Kidney epithelial cell (primary cell): ENCODE data around the gene RIPK1. TPM values are rescaled to one million over a fixed set of nuclear protein-coding genes. Genes with fewer than 3 reads are reported as not detected.

Experiments used
- DNase-seq: peaks from one replicate; pipeline ENCODE4 v3.0.0-alpha.2; 2010; ENCODE audit warnings: low read depth
- H3K27me3 ChIP-seq: 2 replicates; pipeline ENCODE4 v1.6.0; 2011; ENCODE audit warnings: low read length; ENCODE audit not compliant: control insufficient read depth, insufficient read depth
- H3K36me3 ChIP-seq: 2 replicates; pipeline ENCODE4 v1.5.1; 2011; ENCODE audit warnings: low read length; ENCODE audit not compliant: control insufficient read depth, insufficient read depth
- H3K4me3 ChIP-seq: 2 replicates; pipeline ENCODE4 v1.5.1; 2011; ENCODE audit warnings: low read depth, mild to moderate bottlenecking, control low read depth, low read length
- CTCF ChIP-seq: IDR thresholded peaks from 2 replicates; pipeline ENCODE4 v1.5.1; 2011; ENCODE audit warnings: mild to moderate bottlenecking, moderate library complexity, low read length, control low read depth, inconsistent platforms; ENCODE audit not compliant: insufficient read depth, poor library complexity, severe bottlenecking
- total RNA-seq: library from RNA; depleted of rRNA; stranded (reverse); fragments of >200 nt; gene quantifications from 2 replicates; pipeline ENCODE4 v1.2.3, GENCODE V29; 2015

RIPK1 gene
- total RNA-seq, 1 donor from 2014 or later = 22.6 TPM

- no peak for TF ChIP-seq CTCF
- no peak for DNase-seq
- Histone ChIP-seq H3K36me3 (no peaks in the 10 kb centered on the region), H3K27me3 (no peaks in the 10 kb centered on the region), H3K4me3 (no peak overlapping the region)
Measured at GRCh38 chr6:3086282-3086946, 18.1 kb downstream of the RIPK1 start.

- Histone ChIP-seq H3K36me3 (no peaks in the 10 kb centered on the region), H3K27me3 (no peaks in the 10 kb centered on the region), H3K4me3 (no peak overlapping the region)
- DNase-seq = no peak
- no peak for TF ChIP-seq CTCF
Measured at GRCh38 chr6:3088446-3088845, 20.2 kb downstream of the RIPK1 start.

- no peak for TF ChIP-seq CTCF
- no peaks in the 10 kb centered on the region for H3K36me3 ChIP-seq
Measured at GRCh38 chr6:3088968-3089367, 20.7 kb downstream of the RIPK1 start.

GRCh38 chr6:3090013-3090412 lies 21.7 kb downstream of the RIPK1 start:
- no peak for DNase-seq
- H3K36me3 ChIP-seq = no peaks in the 10 kb centered on the region
- no peak for TF ChIP-seq CTCF
- no peak overlapping the region for H3K4me3 ChIP-seq
- no peaks in the 10 kb centered on the region for H3K27me3 ChIP-seq

More at GRCh38 chr6:3088968-3089367, 20.7 kb downstream of the RIPK1 start:
- Histone ChIP-seq H3K4me3 (no peak overlapping the region), H3K27me3 (no peaks in the 10 kb centered on the region)
- DNase-seq = no peak

- TF ChIP-seq CTCF = no peak
Measured at GRCh38 chr6:3094815-3095214, 26.5 kb downstream of the RIPK1 start.

GRCh38 chr6:3102875-3103274 lies 34.6 kb downstream of the RIPK1 start:
- peaks cover 2% of the 10 kb centered on the region for H3K36me3 ChIP-seq
- TF ChIP-seq CTCF = no peak
- H3K27me3 ChIP-seq = no peaks in the 10 kb centered on the region
- no peak for DNase-seq
- no peak overlapping the region for H3K4me3 ChIP-seq

More at GRCh38 chr6:3094815-3095214, 26.5 kb downstream of the RIPK1 start:
- Histone ChIP-seq H3K4me3 (no peak overlapping the region), H3K27me3 (no peaks in the 10 kb centered on the region), H3K36me3 (peaks cover 2% of the 10 kb centered on the region)
- DNase-seq = no peak
